Muscle layer of duodenum (tissue), 2 donors: ENCODE results near the gene MSH3.
"Not testable (repeated sequence)": the region's sequence is repeated elsewhere in the genome, so short reads cannot be mapped to it uniquely, and the experiment has no call there.

Experiments used
- H3K27ac ChIP-seq: one replicate; pipeline ENCODE4 v1.7.0; 2013; ENCODE audit warnings: mild to moderate bottlenecking, low read length
- H3K27me3 ChIP-seq: one replicate; pipeline ENCODE4 v1.7.0; 2013; ENCODE audit warnings: low read depth, mild to moderate bottlenecking, control low read depth, low read length
- H3K36me3 ChIP-seq, 2 donors: one replicate each; pipeline ENCODE4 v1.7.0; 2013; ENCODE audit warnings: low read length in 2 of 2, control low read depth in 1 of 2, mild to moderate bottlenecking in 1 of 2; ENCODE audit not compliant: insufficient read depth in 2 of 2, control insufficient read depth in 1 of 2
- H3K4me1 ChIP-seq, 2 donors: one replicate each; pipeline ENCODE4 v1.7.0; 2013; ENCODE audit warnings: low read length in 2 of 2, mild to moderate bottlenecking in 2 of 2, control low read depth in 1 of 2, moderate library complexity in 1 of 2; ENCODE audit not compliant: insufficient read depth in 2 of 2, control insufficient read depth in 1 of 2
- H3K4me3 ChIP-seq, 2 donors: one replicate each; pipeline ENCODE4 v1.7.0; 2013; ENCODE audit warnings: low read length in 2 of 2, low read depth in 1 of 2, mild to moderate bottlenecking in 1 of 2
- H3K9me3 ChIP-seq, 2 donors: one replicate each; pipeline ENCODE4 v1.7.0; 2013; ENCODE audit warnings: low read length in 2 of 2, control low read depth in 1 of 2, mild to moderate bottlenecking in 1 of 2; ENCODE audit not compliant: control insufficient read depth in 1 of 2
- donor health status: healthy.

Gene MSH3

GRCh38 chr5:80739057-80739456, 84.6 kb downstream of the MSH3 start:
- H3K9me3 ChIP-seq: no peaks in the 10 kb centered on the region
- no peaks in the 10 kb centered on the region for H3K4me1 ChIP-seq
- H3K4me3 ChIP-seq: no peak overlapping the region
- no peak overlapping the region for H3K27ac ChIP-seq
- H3K36me3 ChIP-seq: peaks cover 4 to 12% of the 10 kb centered on the region in 2 donors
- H3K27me3 ChIP-seq: no peaks in the 10 kb centered on the region

- H3K4me3 ChIP-seq: no peak overlapping the region
- H3K9me3 ChIP-seq: no peaks in the 10 kb centered on the region
- H3K4me1 ChIP-seq: no peaks in the 10 kb centered on the region
- H3K36me3 ChIP-seq: peaks cover 4 to 12% of the 10 kb centered on the region in 2 donors
- no peaks in the 10 kb centered on the region for H3K27me3 ChIP-seq
- no peak overlapping the region for H3K27ac ChIP-seq
Measured at GRCh38 chr5:80739496-80739895, 85.0 kb downstream of the MSH3 start.

GRCh38 chr5:80739898-80740297, 85.4 kb downstream of the MSH3 start:
- Histone ChIP-seq H3K4me3 (no peak overlapping the region), H3K27me3 (no peaks in the 10 kb centered on the region)

GRCh38 chr5:80740488-80740887, 86.0 kb downstream of the MSH3 start:
- not testable (repeated sequence) for H3K27ac ChIP-seq, H3K4me3 ChIP-seq, H3K4me1 ChIP-seq, H3K27me3 ChIP-seq, H3K9me3 ChIP-seq
- peaks cover 6 to 21% of the 10 kb centered on the region in 2 donors for H3K36me3 ChIP-seq

More at GRCh38 chr5:80739898-80740297, 85.4 kb downstream of the MSH3 start:
- Histone ChIP-seq H3K4me1 (no peaks in the 10 kb centered on the region), H3K36me3 (peaks cover 4 to 15% of the 10 kb centered on the region in 2 donors), H3K9me3 (no peaks in the 10 kb centered on the region), H3K27ac (no peak overlapping the region)

GRCh38 chr5:80740999-80741398, 86.5 kb downstream of the MSH3 start:
- Histone ChIP-seq H3K4me1 (no peaks in the 10 kb centered on the region), H3K36me3 (peaks cover 9 to 26% of the 10 kb centered on the region in 2 donors), H3K9me3 (no peaks in the 10 kb centered on the region), H3K27me3 (no peaks in the 10 kb centered on the region), H3K4me3 (no peak overlapping the region), H3K27ac (no peak overlapping the region)

GRCh38 chr5:80744149-80744548, 89.7 kb downstream of the MSH3 start:
- Histone ChIP-seq H3K9me3 (no peaks in the 10 kb centered on the region), H3K4me3 (no peak overlapping the region), H3K27ac (no peak overlapping the region), H3K27me3 (no peaks in the 10 kb centered on the region), H3K4me1 (no peaks in the 10 kb centered on the region), H3K36me3 (peaks cover 13 to 33% of the 10 kb centered on the region in 2 donors)

GRCh38 chr5:80745490-80745889, 91.0 kb downstream of the MSH3 start:
- H3K4me3 ChIP-seq: no peak overlapping the region

GRCh38 chr5:80747922-80748321, 93.5 kb downstream of the MSH3 start:
- no peaks in the 10 kb centered on the region for H3K9me3 ChIP-seq
- H3K36me3 ChIP-seq: peaks cover 9 to 33% of the 10 kb centered on the region in 2 donors

More at GRCh38 chr5:80745490-80745889, 91.0 kb downstream of the MSH3 start:
- Histone ChIP-seq H3K27me3 (no peaks in the 10 kb centered on the region), H3K9me3 (no peaks in the 10 kb centered on the region), H3K36me3 (peaks cover 13 to 36% of the 10 kb centered on the region in 2 donors), H3K4me1 (no peaks in the 10 kb centered on the region), H3K27ac (no peak overlapping the region)

GRCh38 chr5:80752427-80752826, 98.0 kb downstream of the MSH3 start:
- no peaks in the 10 kb centered on the region for H3K4me1 ChIP-seq

More at GRCh38 chr5:80747922-80748321, 93.5 kb downstream of the MSH3 start:
- H3K27ac ChIP-seq: no peak overlapping the region
- no peaks in the 10 kb centered on the region for H3K4me1 ChIP-seq
- no peak overlapping the region for H3K4me3 ChIP-seq
- no peaks in the 10 kb centered on the region for H3K27me3 ChIP-seq

GRCh38 chr5:80753712-80754111, 99.3 kb downstream of the MSH3 start:
- peaks cover 0 to 11% of the 10 kb centered on the region in 2 donors for H3K36me3 ChIP-seq
- H3K4me3 ChIP-seq: no peak overlapping the region
- no peaks in the 10 kb centered on the region for H3K27me3 ChIP-seq
- H3K9me3 ChIP-seq: no peaks in the 10 kb centered on the region
- H3K4me1 ChIP-seq: no peaks in the 10 kb centered on the region
- H3K27ac ChIP-seq: no peak overlapping the region

More at GRCh38 chr5:80752427-80752826, 98.0 kb downstream of the MSH3 start:
- Histone ChIP-seq H3K4me3 (no peak overlapping the region), H3K27ac (no peak overlapping the region), H3K9me3 (no peaks in the 10 kb centered on the region), H3K27me3 (no peaks in the 10 kb centered on the region), H3K36me3 (peaks cover 4 to 15% of the 10 kb centered on the region in 2 donors)

- peak overlapping the region; percentile 6 for H3K27ac ChIP-seq
- H3K27me3 ChIP-seq: no peaks in the 10 kb centered on the region
- H3K4me1 ChIP-seq: no peaks in the 10 kb centered on the region
- H3K4me3 ChIP-seq: no peak overlapping the region
- H3K36me3 ChIP-seq: peaks cover 0 to 9% of the 10 kb centered on the region in 2 donors
- H3K9me3 ChIP-seq: no peaks in the 10 kb centered on the region
Measured at GRCh38 chr5:80754900-80755299, 100.4 kb downstream of the MSH3 start.

- no peaks in the 10 kb centered on the region for H3K9me3 ChIP-seq
- no peaks in the 10 kb centered on the region for H3K4me1 ChIP-seq
- no peaks in the 10 kb centered on the region for H3K27me3 ChIP-seq
- no peak overlapping the region for H3K4me3 ChIP-seq
- H3K36me3 ChIP-seq: peaks cover 0 to 9% of the 10 kb centered on the region in 2 donors
- H3K27ac ChIP-seq: peak overlapping the region; percentile 6
Measured at GRCh38 chr5:80755626-80756025, 101.2 kb downstream of the MSH3 start.
